Muscle layer of colon (tissue), 2 donors: Measurements from ENCODE around the gene CCRL2.

Source experiments
- H3K27ac ChIP-seq: one replicate; pipeline ENCODE4 v1.7.0; 2013; ENCODE audit warnings: low read depth, mild to moderate bottlenecking, low read length, moderate library complexity
- H3K27me3 ChIP-seq, 2 donors: one replicate each; pipeline ENCODE4 v1.7.0; 2013; ENCODE audit warnings: low read length in 2 of 2, mild to moderate bottlenecking in 2 of 2; ENCODE audit not compliant: insufficient read depth in 2 of 2, control insufficient read depth in 1 of 2
- H3K36me3 ChIP-seq: one replicate; pipeline ENCODE4 v1.7.0; 2013; ENCODE audit warnings: mild to moderate bottlenecking, low read length; ENCODE audit not compliant: insufficient read depth
- H3K4me1 ChIP-seq: one replicate; pipeline ENCODE4 v1.7.0; 2013; ENCODE audit warnings: mild to moderate bottlenecking, low read length; ENCODE audit not compliant: insufficient read depth
- H3K4me3 ChIP-seq, 2 donors: one replicate each; pipeline ENCODE4 v1.7.0; 2013; ENCODE audit warnings: low read length in 2 of 2, low read depth in 1 of 2, mild to moderate bottlenecking in 1 of 2, moderate library complexity in 1 of 2
- H3K9ac ChIP-seq: one replicate; pipeline ENCODE4 v1.7.0; 2013; ENCODE audit warnings: low read length
- H3K9me3 ChIP-seq: one replicate; pipeline ENCODE4 v1.7.0; 2013; ENCODE audit warnings: mild to moderate bottlenecking, low read length
- donor health status: abdominal sarcoma.
- donor health status: Adenocarcinoma of cecum.

Gene CCRL2

GRCh38 chr3:46369675-46370132 lies 37.4 kb upstream of the CCRL2 start:
- no peaks in the 10 kb centered on the region for H3K9me3 ChIP-seq
- H3K4me3 ChIP-seq = no peak overlapping the region
- no peaks in the 10 kb centered on the region for H3K4me1 ChIP-seq
- no peaks in the 10 kb centered on the region for H3K36me3 ChIP-seq
- H3K27me3 ChIP-seq = no peaks in the 10 kb centered on the region
- no peak overlapping the region for H3K27ac ChIP-seq
- H3K9ac ChIP-seq = no peak overlapping the region

GRCh38 chr3:46370839-46371518 lies 36.1 kb upstream of the CCRL2 start, which contains the start of gene CCR5:
Gene CCR5, plus strand, starts transcription at chr3:46370946. Its CDS starts 1,957 bp downstream, at chr3:46372903.
- H3K27ac ChIP-seq = no peak within 1 kb of the TSS
- no peaks in the 10 kb centered on the region for H3K4me1 ChIP-seq

GRCh38 chr3:46371519-46372340 lies 35.3 kb upstream of the CCRL2 start:
- Histone ChIP-seq H3K27me3 (no peaks in the 10 kb centered on the region), H3K4me3 (no peak overlapping the region), H3K9ac (no peak overlapping the region), H3K36me3 (no peaks in the 10 kb centered on the region), H3K4me1 (no peaks in the 10 kb centered on the region), H3K27ac (no peak overlapping the region), H3K9me3 (no peaks in the 10 kb centered on the region)

More at GRCh38 chr3:46370839-46371518, 36.1 kb upstream of the CCRL2 start, which contains the start of gene CCR5:
- Histone ChIP-seq H3K36me3 (no peaks in the 10 kb centered on the region), H3K9me3 (no peaks in the 10 kb centered on the region), H3K4me3 (no peak within 1 kb of the TSS), H3K27me3 (no peaks in the 10 kb centered on the region), H3K9ac (no peak within 1 kb of the TSS)

GRCh38 chr3:46372492-46373359 lies 34.3 kb upstream of the CCRL2 start:
- Histone ChIP-seq H3K4me1 (no peaks in the 10 kb centered on the region), H3K27me3 (no peaks in the 10 kb centered on the region), H3K27ac (no peak overlapping the region), H3K4me3 (no peak overlapping the region), H3K36me3 (no peaks in the 10 kb centered on the region), H3K9me3 (no peaks in the 10 kb centered on the region), H3K9ac (no peak overlapping the region)

GRCh38 chr3:46374755-46375154 lies 32.3 kb upstream of the CCRL2 start:
- H3K4me3 ChIP-seq = no peak overlapping the region

GRCh38 chr3:46375218-46375617 lies 31.8 kb upstream of the CCRL2 start:
- Histone ChIP-seq H3K9me3 (no peaks in the 10 kb centered on the region), H3K27me3 (no peaks in the 10 kb centered on the region), H3K27ac (no peak overlapping the region), H3K9ac (no peak overlapping the region), H3K36me3 (no peaks in the 10 kb centered on the region), H3K4me1 (no peaks in the 10 kb centered on the region), H3K4me3 (no peak overlapping the region)

More at GRCh38 chr3:46374755-46375154, 32.3 kb upstream of the CCRL2 start:
- Histone ChIP-seq H3K27me3 (no peaks in the 10 kb centered on the region), H3K4me1 (no peaks in the 10 kb centered on the region), H3K27ac (no peak overlapping the region), H3K9me3 (no peaks in the 10 kb centered on the region), H3K36me3 (no peaks in the 10 kb centered on the region), H3K9ac (no peak overlapping the region)

- H3K4me3 ChIP-seq = no peak overlapping the region
- no peaks in the 10 kb centered on the region for H3K9me3 ChIP-seq
- no peak overlapping the region for H3K27ac ChIP-seq
- no peak overlapping the region for H3K9ac ChIP-seq
- H3K36me3 ChIP-seq = no peaks in the 10 kb centered on the region
- H3K4me1 ChIP-seq = peaks cover under 1% of the 10 kb centered on the region
- no peaks in the 10 kb centered on the region for H3K27me3 ChIP-seq
These were observed 31.2 kb upstream of the CCRL2 start for GRCh38 chr3:46375814-46376213.

GRCh38 chr3:46378426-46378942 lies 28.6 kb upstream of the CCRL2 start:
- Histone ChIP-seq H3K9ac (no peak overlapping the region), H3K27ac (no peak overlapping the region), H3K36me3 (no peaks in the 10 kb centered on the region), H3K27me3 (no peaks in the 10 kb centered on the region), H3K4me3 (no peak overlapping the region), H3K4me1 (peaks cover 5% of the 10 kb centered on the region), H3K9me3 (no peaks in the 10 kb centered on the region)

GRCh38 chr3:46380471-46381221 lies 26.4 kb upstream of the CCRL2 start:
- no peaks in the 10 kb centered on the region for H3K36me3 ChIP-seq
- H3K4me3 ChIP-seq = no peak overlapping the region
- H3K27ac ChIP-seq = no peak overlapping the region
- no peak overlapping the region for H3K9ac ChIP-seq
- H3K27me3 ChIP-seq = no peaks in the 10 kb centered on the region
- peaks cover 5% of the 10 kb centered on the region for H3K4me1 ChIP-seq
- no peaks in the 10 kb centered on the region for H3K9me3 ChIP-seq

GRCh38 chr3:46381625-46382024 lies 25.4 kb upstream of the CCRL2 start:
- H3K4me3 ChIP-seq = no peak overlapping the region
- H3K27me3 ChIP-seq = no peaks in the 10 kb centered on the region
- no peak overlapping the region for H3K27ac ChIP-seq
- no peaks in the 10 kb centered on the region for H3K9me3 ChIP-seq
- no peak overlapping the region for H3K9ac ChIP-seq
- no peaks in the 10 kb centered on the region for H3K36me3 ChIP-seq
- peaks cover 5% of the 10 kb centered on the region for H3K4me1 ChIP-seq
